ENCODE results near the gene BBS4.
"Not testable (repeated sequence)": the region's sequence is repeated elsewhere in the genome, so short reads cannot be mapped to it uniquely, and the experiment has no call there.

Gene BBS4

GRCh38 chr15:72685925-72686794, at the start of gene BBS4, which contains the start of gene HIGD2B:
TSS of gene BBS4 (plus strand) at chr15:72686207. CDS start at chr15:72686228, 21 bp downstream.
TSS of gene HIGD2B (minus strand) at chr15:72686182. CDS start at chr15:72676374, 9,808 bp downstream.
- DNase-seq: peak; percentile 88

DNA sequence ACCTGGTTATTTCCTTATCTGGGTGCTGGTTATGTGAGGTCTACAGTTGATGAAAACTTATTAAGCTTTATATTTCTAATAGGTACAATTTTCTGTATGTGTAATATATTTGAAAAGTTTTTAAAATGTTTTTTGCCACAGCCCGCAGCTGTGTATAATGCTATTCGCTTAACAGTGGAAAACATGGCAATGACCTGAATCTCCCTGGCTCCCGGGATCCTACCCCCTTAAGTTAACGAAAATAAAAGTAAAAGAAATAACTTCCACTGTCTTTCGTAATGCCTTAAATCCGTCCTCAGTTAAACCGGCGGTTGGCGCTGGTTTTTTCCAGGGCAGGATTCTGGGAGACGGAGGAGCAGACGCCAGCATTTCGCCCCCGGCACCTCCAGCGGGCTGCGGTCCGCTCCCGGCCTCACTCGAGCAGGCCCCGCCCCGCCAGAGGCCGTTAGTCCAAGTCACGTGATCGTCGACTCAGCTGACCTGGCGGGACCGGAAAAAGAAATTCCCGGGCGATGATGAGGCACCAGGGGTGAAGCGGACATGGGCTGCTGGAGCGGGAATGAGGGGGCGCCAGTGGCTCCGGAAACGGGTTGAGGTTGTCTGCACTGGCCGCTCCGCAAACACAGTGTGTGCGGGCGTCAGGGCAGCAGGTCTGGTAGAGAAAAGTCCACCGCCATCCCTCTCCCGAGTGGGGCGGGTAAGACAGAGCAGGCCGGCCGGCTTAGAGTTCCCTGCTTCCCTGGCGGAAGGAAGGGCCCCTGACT, 49.3 kb upstream of the BBS4 start:
- DNase-seq: peak; percentile 72

DNA sequence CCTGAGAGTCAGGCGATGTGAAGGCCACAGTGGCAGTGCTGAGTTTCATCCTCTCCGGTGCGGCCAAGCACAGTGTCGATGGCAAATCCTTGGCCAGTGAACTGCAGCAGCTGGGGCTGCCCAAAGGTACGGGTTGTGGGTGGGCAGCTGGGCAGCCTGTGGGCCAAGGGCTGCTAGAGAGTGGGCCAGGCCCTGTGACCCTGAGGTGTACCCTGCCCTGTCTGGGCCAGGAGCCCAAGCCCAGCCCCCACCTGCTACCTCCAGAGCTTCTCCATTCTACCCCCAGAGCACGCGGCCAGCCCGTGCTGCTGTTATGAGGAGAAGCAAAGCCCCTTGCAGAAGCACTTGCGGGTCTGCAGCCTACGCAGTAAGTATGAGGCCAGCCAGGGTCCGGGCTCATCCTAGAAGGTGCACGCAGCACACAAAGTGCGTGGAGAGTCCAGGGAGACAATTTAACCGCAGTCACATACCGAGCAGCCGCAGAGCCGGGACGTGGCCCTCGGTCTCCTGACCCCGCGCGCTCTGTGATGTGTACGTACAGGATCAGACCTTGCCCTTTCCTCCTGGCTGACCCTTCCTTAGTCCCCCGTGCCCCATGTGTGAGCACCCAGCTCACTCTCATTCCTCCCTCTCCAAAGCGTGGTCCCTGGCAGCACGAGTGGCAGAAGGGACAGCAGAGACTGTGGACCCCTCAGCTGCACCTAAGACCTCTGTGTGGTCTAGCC, 46.1 kb upstream of the BBS4 start:
- DNase-seq: not testable (repeated sequence)

- not testable (repeated sequence) for DNase-seq
Observed at GRCh38 chr15:72642271-72642670, 43.7 kb upstream of the BBS4 start.

- not testable (repeated sequence) for DNase-seq
Observed at GRCh38 chr15:72648631-72649253, 37.3 kb upstream of the BBS4 start.

DNA sequence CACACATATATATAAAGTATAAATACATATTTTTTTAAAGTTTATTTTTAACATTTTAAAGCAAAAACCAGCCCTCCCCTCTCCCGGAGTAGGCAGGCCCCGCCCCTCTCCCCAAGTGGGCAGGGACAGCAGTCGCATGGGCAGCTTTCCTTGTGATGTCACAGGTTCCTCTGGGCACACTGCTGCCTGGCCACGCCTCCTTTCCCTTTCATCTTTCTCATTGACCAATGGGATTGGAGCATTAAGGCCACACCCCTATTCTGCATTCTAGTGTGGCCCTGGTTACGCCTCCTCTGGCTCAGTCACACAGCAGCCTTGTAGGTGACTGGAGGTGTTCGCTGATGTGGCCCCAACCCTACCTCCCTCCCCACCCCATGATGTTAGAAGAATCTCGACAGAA, 31.6 kb upstream of the BBS4 start, which contains the start of gene GOLGA6B:
Gene GOLGA6B (plus strand): TSS at position 301 of the 400 bp plus-strand sequence. CDS start 41 bp downstream, at position 342.
- not testable (repeated sequence) for DNase-seq

DNA sequence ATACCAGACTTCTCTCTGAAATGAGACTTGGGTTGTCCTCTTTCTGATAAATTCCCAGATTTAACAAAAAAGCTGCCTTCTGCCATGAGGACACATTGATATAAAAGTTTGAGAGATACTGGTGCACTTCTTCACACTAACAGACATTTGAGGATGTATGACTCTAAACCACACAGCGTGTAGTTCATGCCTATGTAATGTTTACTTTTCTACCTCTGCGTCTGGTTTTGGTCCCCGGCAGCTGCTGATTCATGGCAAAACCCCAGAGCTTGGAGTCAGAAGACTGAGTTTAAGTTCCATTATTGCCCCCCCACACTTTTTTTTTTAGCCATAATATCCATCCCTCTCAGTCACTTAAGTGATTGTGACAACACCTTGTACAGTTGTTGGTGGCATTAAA, 30.0 kb upstream of the BBS4 start:
- DNase-seq: not testable (repeated sequence)

- not testable (repeated sequence) for DNase-seq
Observed at GRCh38 chr15:72661081-72661480, 24.9 kb upstream of the BBS4 start.

GRCh38 chr15:72663931-72664330, 22.1 kb upstream of the BBS4 start:
- not testable (repeated sequence) for DNase-seq

DNA sequence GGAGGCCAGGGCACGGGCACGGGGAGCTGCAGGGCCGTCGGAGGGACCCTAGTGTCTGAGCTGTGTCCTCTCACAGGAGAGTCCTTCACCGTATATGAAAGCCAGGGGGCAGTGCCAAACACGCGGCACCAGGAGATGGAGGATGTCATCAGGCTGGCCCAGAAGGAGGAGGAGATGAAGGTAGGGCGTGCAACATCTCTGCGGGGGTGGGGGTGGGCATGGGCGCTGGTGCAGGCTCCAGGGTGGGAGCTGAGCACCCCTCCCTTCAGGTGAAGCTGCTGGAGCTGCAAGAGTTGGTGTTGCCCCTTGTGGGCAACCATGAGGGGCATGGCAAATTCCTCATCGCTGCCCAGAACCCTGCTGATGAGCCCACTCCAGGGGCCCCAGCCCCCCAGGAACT, 20.3 kb upstream of the BBS4 start:
- not testable (repeated sequence) for DNase-seq

- DNase-seq: not testable (repeated sequence)
Observed at GRCh38 chr15:72669803-72670202, 16.2 kb upstream of the BBS4 start.

GRCh38 chr15:72670656-72671352, 15.2 kb upstream of the BBS4 start:
- DNase-seq: peak; percentile 81

DNA sequence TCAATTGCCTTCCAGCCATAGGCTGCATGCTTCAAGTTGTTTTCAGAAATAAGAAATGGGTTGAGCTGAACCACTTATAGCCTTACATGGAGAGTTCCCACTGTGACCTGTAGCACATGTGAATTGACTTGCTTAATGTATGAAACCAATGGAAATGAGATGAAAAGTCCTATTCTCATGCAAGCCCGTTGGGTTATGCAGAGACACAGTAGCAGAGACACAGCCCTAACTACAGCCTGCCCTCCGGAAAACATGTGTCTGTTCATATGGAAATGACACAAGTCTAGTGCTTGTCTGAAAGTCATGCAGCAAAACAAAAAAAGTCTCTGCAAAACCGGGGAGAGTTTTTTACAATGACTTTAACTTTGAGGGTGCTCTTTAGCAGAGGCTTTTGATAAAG, 14.5 kb upstream of the BBS4 start:
- no peak for DNase-seq

DNA sequence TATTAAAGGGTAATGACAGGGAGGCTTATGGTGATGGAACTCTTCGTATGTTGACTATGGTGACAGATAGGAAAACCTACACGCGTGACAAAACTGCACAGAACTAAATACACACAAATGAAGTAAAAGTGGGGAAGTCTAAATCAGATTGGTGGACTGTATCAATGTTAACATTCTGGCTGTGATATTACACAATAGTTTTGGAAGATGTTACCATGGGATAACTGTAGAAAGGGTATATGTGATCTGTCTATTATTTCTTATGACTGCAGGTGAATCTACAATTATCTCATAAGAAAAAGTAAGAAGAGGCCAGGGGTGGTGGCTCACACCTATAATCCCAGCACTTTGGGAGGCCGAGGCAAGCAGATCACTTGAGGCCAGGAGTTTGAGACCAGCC, 9.2 kb upstream of the BBS4 start:
- DNase-seq: no peak

GRCh38 chr15:72680931-72681330, 5.1 kb upstream of the BBS4 start:
- DNase-seq: no peak

GRCh38 chr15:72682772-72683171, 3.2 kb upstream of the BBS4 start:
- DNase-seq: no peak

DNA sequence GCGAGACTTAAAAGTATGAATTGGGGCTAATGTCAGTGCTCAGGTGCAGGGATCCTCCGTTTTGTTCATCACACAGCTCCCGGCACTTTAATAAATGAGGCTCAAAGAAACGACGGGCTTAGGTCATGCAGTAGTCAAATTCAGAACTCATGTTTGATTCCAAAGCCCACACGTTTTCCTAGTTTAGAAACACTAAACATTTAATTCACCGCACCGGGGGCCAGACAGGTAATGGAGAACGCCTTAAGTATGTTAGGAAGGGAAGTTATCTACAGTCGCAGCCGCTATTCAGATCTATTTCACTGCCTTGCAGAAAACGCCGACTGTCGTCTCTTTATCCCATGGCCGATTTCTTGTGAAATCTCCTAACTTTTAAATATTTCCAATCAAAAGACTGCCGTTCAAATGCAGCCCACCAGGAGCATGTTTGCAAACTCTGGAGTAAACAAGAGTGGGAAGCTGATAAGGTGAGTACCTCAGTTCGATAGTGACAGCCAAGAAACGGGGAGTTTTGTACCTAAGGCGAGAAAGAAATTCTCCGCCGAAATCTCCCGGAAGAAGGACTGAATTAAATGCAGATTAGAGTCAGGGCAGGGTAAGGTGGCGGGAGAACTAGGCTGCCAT, 594 bp upstream of the BBS4 start:
- DNase-seq: no peak

- DNase-seq: no peak
Observed at GRCh38 chr15:72688697-72689096, 2.7 kb downstream of the BBS4 start.

DNA sequence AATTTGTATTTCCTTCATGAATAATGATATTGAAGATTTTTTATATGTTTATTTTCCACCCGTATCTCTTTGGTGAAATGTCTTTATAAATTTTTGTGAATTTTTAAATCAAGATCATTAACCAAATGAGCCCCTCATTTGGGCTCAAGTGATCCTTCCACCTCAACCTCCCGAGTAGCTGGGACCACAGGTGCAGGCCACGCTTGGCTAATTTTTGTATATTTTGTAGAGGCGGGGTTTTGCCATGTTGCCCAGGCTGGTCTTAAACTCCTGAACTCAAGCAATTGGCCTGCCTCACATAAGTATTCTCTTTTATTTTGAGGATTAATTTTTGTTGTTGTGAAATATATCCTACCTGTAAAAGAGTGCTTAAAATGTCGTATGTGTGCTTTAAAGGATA, 4.9 kb downstream of the BBS4 start:
- no peak for DNase-seq

- no peak for DNase-seq
Observed at GRCh38 chr15:72698938-72699337, 12.9 kb downstream of the BBS4 start.

- DNase-seq: no peak
Observed at GRCh38 chr15:72700076-72700475, 14.1 kb downstream of the BBS4 start.
